AML-193 (cell line): Measurements from ENCODE around the gene TBX4.
"Not testable (repeated sequence)": the region's sequence is repeated elsewhere in the genome, so short reads cannot be mapped to it uniquely, and the experiment has no call there.

Experiments
- DNase-seq, 2 experiments: peaks; one replicate each; lab custom pipeline; 2025; lab: John Stamatoyannopoulos, UW

TBX4 gene

DNA sequence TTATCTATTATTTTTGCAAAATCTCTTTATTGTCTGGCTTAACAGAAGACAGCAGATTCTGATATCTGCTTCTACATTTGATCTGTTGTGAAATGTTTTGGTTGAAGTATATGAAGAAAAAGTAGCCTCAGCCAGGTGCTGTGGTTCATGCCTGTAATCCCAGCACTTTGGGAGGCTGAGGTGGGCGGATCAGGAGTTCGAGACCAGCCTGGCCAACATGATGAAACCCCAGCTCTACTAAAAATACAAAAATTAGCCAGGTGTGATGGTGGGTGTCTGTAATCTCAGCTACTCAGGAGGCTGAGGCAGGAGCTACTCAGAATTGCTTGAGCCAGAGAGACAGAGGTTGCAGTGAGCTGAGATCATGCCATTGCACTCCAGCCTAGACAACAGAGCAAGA lies 75.2 kb downstream of the TBX4 start:
- not testable (repeated sequence) for DNase-seq

GRCh38 chr17:61528171-61528570 lies 75.9 kb downstream of the TBX4 start:
- no peak for DNase-seq

DNA sequence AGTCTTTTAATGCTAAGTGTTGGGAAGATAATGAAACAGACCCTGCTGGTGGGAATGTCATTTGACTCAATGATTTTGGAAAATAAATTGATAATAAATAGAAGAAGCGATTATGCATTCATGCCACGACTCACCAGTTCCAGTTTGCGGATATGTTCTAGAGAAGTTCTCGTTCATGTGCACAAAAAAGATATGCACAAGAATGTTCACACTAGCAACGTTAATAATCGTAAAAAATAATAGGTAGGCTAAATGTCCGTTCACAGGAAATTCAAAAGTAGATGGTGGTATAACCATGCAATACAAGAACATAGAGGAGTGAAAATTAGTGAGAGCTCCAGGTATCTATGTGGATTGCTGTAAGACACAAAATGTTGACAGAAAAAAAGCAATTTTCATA lies 79.0 kb downstream of the TBX4 start:
- DNase-seq, result no peak

GRCh38 chr17:61532826-61533225 lies 80.6 kb downstream of the TBX4 start:
- DNase-seq, result no peak

- no peak for DNase-seq
Observed at GRCh38 chr17:61533797-61534196, 81.6 kb downstream of the TBX4 start.

GRCh38 chr17:61534414-61534813 lies 82.2 kb downstream of the TBX4 start:
- DNase-seq, result no peak
